ENCODE measurements around the gene SEMA6B. TPM values are rescaled to one million over a fixed set of nuclear protein-coding genes. Genes with fewer than 3 reads are reported as not detected.

SEMA6B gene
- total and polyA plus RNA-seq, 2 donors (not counting 1 experiment from before 2014, with no cell fraction given) = 0.42 TPM; not detected in 1

- H3K4me1 Mint-ChIP-seq = no peaks in the 10 kb centered on the region
Observed at GRCh38 chr19:4516939-4517300, 42.6 kb downstream of the SEMA6B start.

More at GRCh38 chr19:4516939-4517300, 42.6 kb downstream of the SEMA6B start:
- H3K27me3 Mint-ChIP-seq = peaks cover 3% of the 10 kb centered on the region
- Histone ChIP-seq H3K4me2 (replicated peaks; ENCODE audit: low read depth, low read length, poor library complexity, severe bottlenecking) (no peak overlapping the region), H3K36me3 (replicated peaks in 1 of 2; ENCODE audit: control extremely low read depth in 1 of 2, control insufficient read depth in 1 of 2, extremely low read depth in 1 of 2, insufficient read depth in 2 of 2, low read length in 1 of 2) (no peaks in the 10 kb centered on the region), H3K4me3 (ENCODE audit: control extremely low read depth in 1 of 5, extremely low read depth in 1 of 5, insufficient read depth in 1 of 5, low read depth in 2 of 5, low read length in 4 of 5) (no peak overlapping the region), H3K9ac (ENCODE audit: low read length) (no peak overlapping the region), H3K27me3 (replicated peaks in 1 of 4; ENCODE audit: control extremely low read depth in 1 of 4, control insufficient read depth in 3 of 4, insufficient read depth in 4 of 4, low read length in 3 of 4) (peaks cover 0 to 2% (median 0%) of the 10 kb centered on the region in 4 experiments), H4K20me1 (ENCODE audit: control insufficient read depth, insufficient read depth, low read length, poor library complexity, severe bottlenecking) (no peaks in the 10 kb centered on the region), H3K79me2 (ENCODE audit: control insufficient read depth, insufficient read depth, low read length) (no peaks in the 10 kb centered on the region), H3K27ac (ENCODE audit: low read length in 2 of 2) (no peak overlapping the region), H3K9me3 (ENCODE audit: control extremely low read depth in 1 of 3, control insufficient read depth in 2 of 3, insufficient read depth in 1 of 3, low read length in 2 of 3) (peaks cover 0 to 14% (median 0%) of the 10 kb centered on the region in 3 donors), H2AFZ (ENCODE audit: insufficient read depth, low read depth, low read length, poor library complexity, severe bottlenecking) (no peak overlapping the region), H3K4me1 (ENCODE audit: control insufficient read depth in 2 of 2, insufficient read depth in 2 of 2, low read length in 2 of 2) (no peaks in the 10 kb centered on the region)
- DNase-seq = no peak
- CTCF ChIA-PET = interaction anchor here (0.8 to 1.5 kb wide), 2 partner anchors 10 to 153 kb away, joined by 3 read pairs; partner anchors contain the start of gene MYDGF
- intact Hi-C loops (cut with micrococcal nuclease) = no loop called here
- H3K9me3 Mint-ChIP-seq (ENCODE audit: insufficient read depth) = no peaks in the 10 kb centered on the region
- WGBS (ENCODE audit: insufficient coverage) = 47% methylated on average over 8 of the region's 8 CpGs
- no peak overlapping the region for H3K4me3 Mint-ChIP-seq
- TF ChIP-seq CTCF (IDR thresholded peaks at IDR 0.05) = no peak
- no peak for TF ChIP-seq EZH2 (IDR thresholded peaks at IDR 0.05; ENCODE audit: borderline replicate concordance, insufficient read depth, low read depth, low read length, poor library complexity, severe bottlenecking)
- H3K27ac Mint-ChIP-seq = no peak overlapping the region
- POLR2A ChIA-PET = no interaction called here
- no peak for ATAC-seq (ENCODE audit: low read depth)

Data from B cell (primary cell).